ENCODE data around the gene MRGPRE.

MRGPRE gene

DNA sequence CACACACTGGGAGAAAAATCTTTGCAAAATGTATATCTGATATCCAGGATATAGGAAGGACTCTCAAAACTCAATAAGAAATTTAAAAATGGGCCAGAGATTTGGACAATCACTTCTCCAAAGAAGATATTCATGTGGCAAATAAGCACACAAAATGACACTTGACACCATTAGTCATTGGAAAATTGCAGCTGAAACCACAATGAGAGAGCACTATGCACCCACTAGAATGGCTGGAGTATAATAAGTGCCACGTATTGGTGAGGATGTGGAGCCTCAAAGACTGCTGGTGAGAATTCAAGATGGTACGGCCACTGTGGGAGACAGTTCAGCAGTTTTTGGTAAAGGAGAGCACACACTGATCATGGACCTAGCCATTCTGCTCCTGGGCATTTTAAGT, 54.3 kb downstream of the MRGPRE start:
- no peak overlapping the region for H3K9ac ChIP-seq (ENCODE audit: low read depth, low read length)
- H3K36me3 ChIP-seq (ENCODE audit: insufficient read depth, low read length) = no peaks in the 10 kb centered on the region
- H3K9me3 ChIP-seq (replicated peaks; ENCODE audit: low read length) = peaks cover 4% of the 10 kb centered on the region
- no peak overlapping the region for H3K4me3 ChIP-seq (ENCODE audit: low read length)
- peaks cover 4% of the 10 kb centered on the region for H3K4me1 ChIP-seq (ENCODE audit: control insufficient read depth, insufficient read depth, low read length)
- no peak overlapping the region for H3K4me2 ChIP-seq (ENCODE audit: low read length)
- H3K27me3 ChIP-seq (ENCODE audit: control insufficient read depth, insufficient read depth, low read length) = peaks cover 12% of the 10 kb centered on the region
